ENCODE results near the gene TRIO. TPM values are rescaled to one million over a fixed set of nuclear protein-coding genes. Genes with fewer than 3 reads are reported as not detected.
"Not testable (repeated sequence)": the region's sequence is repeated elsewhere in the genome, so short reads cannot be mapped to it uniquely, and the experiment has no call there.

Gene TRIO
- total RNA-seq, 2 donors from 2014 or later, result 181 to 202 TPM

GRCh38 chr5:14367364-14367763 lies 224.2 kb downstream of the TRIO start:
- no peak for DNase-seq (ENCODE audit: low spot score)
- intact Hi-C loops (cut with DNase I), result no loop called here

- DNase-seq (ENCODE audit: low spot score), result no peak
- intact Hi-C loops (cut with DNase I), result no loop called here
Measured at GRCh38 chr5:14369780-14370179, 226.6 kb downstream of the TRIO start.

GRCh38 chr5:14370386-14370785 lies 227.2 kb downstream of the TRIO start:
- intact Hi-C loops (cut with DNase I), result no loop called here
- DNase-seq (ENCODE audit: low spot score), result no peak

- DNase-seq (ENCODE audit: low spot score), result no peak
- intact Hi-C loops (cut with DNase I), result no loop called here
Measured at GRCh38 chr5:14373685-14374084, 230.5 kb downstream of the TRIO start.

DNA sequence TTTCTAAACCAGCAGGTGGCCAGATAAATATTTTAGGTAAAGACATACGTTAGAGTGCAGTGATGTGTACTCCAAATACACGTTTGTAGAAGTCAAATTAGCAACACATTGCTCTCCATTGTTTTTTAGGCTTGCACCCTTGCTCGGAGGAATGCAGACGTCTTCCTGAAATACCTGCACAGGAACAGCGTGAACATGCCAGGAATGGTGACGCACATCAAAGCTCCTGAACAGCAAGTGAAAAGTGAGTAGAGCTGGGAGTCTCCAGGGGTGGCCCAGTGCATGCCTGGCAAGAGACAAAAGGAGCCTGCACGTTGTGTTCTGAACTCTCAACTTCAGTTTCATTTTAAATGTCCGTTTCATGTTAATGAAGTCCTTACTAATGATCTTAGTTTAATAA lies 231.0 kb downstream of the TRIO start:
- no peak for DNase-seq (ENCODE audit: low spot score)
- intact Hi-C loops (cut with DNase I), result no loop called here

GRCh38 chr5:14376789-14377188 lies 233.6 kb downstream of the TRIO start:
- no peak for DNase-seq (ENCODE audit: low spot score)
- intact Hi-C loops (cut with DNase I), result no loop called here

GRCh38 chr5:14379739-14380497 lies 236.8 kb downstream of the TRIO start:
- intact Hi-C loops (cut with DNase I), result no loop called here
- DNase-seq (ENCODE audit: low spot score), result no peak

GRCh38 chr5:14380712-14381111 lies 237.6 kb downstream of the TRIO start:
- intact Hi-C loops (cut with DNase I), result no loop called here
- no peak for DNase-seq (ENCODE audit: low spot score)

DNA sequence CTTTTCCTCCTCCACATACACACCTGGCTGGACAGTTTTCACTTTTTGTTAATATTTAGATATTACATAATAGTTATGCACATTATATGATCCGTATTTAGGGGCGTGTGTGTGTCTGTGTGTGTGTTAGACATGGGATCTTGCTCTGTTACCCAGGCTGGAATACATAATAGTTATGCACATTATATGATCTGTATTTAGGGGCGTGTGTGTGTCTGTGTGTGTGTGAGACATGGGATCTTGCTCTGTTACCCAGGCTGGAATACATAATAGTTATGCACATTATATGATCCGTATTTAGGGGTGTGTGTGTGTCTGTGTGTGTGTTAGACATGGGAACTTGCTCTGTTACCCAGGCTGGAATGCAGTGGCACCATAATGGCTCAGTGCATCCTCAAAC lies 239.5 kb downstream of the TRIO start:
- DNase-seq (ENCODE audit: low spot score), result no peak
- intact Hi-C loops (cut with DNase I), result no loop called here

- intact Hi-C loops (cut with DNase I), result no loop called here
- DNase-seq (ENCODE audit: low spot score), result no peak
Measured at GRCh38 chr5:14383923-14384322, 240.8 kb downstream of the TRIO start.

DNA sequence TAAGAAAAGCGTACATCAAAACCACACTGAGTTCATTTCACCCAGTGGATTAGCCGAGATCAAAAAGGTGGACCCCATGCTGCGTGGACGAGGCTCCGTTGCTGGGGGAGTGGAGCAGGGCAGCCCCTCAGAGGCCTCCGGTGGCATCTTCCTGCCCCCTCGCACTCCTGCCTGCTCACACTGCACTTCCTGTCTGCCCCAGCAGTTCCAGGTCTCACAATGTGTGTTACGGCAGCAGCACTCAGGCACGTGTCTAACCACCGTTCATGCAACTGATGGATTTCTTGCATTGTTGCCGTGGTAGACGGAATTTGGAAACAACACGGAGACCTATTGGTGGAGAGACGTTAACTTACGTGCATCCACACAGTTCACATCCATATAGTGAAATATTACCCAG lies 241.9 kb downstream of the TRIO start:
- DNase-seq (ENCODE audit: low spot score), result no peak

GRCh38 chr5:14386884-14387624 lies 243.9 kb downstream of the TRIO start:
- intact Hi-C loops (cut with DNase I), result no loop called here
- DNase-seq (ENCODE audit: low spot score), result no peak

More for the DNA sequence above, 241.9 kb downstream of the TRIO start:
- intact Hi-C loops (cut with DNase I), result no loop called here

GRCh38 chr5:14388741-14389140 lies 245.6 kb downstream of the TRIO start:
- DNase-seq (ENCODE audit: low spot score), result no peak
- intact Hi-C loops (cut with DNase I), result no loop called here

- intact Hi-C loops (cut with DNase I); DNase-seq (ENCODE audit: low spot score): not testable (repeated sequence)
Measured at GRCh38 chr5:14392552-14392951, 249.4 kb downstream of the TRIO start.

- intact Hi-C loops (cut with DNase I), result no loop called here
- DNase-seq (ENCODE audit: low spot score), result no peak
Measured at GRCh38 chr5:14394365-14394764, 251.2 kb downstream of the TRIO start.

GRCh38 chr5:14395411-14395810 lies 252.3 kb downstream of the TRIO start:
- intact Hi-C loops (cut with DNase I), result no loop called here
- DNase-seq (ENCODE audit: low spot score), result no peak

DNA sequence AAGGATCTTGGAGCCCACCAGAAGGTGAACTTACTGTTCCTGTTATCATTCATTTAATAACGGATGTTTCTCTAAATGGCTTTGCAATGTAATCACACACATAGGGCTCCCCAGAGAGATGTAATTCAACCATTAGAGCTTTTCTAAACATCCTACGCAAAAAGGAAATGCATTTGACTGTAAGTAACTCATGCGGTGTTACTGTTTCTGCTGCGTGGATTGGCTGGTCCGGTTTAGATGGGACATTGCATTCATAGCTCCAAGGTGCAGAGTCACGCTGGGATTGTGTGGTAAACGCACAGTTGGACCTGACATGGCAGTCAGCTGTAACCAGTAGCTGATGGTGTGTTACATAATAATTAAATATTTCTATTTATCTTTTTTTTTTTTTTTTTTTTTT lies 252.9 kb downstream of the TRIO start:
- intact Hi-C loops (cut with DNase I), result no loop called here
- DNase-seq (ENCODE audit: low spot score), result no peak

GRCh38 chr5:14396737-14397136 lies 253.6 kb downstream of the TRIO start:
- no peak for DNase-seq (ENCODE audit: low spot score)
- intact Hi-C loops (cut with DNase I), result no loop called here

GRCh38 chr5:14397717-14398116 lies 254.6 kb downstream of the TRIO start:
- intact Hi-C loops (cut with DNase I), result no loop called here
- DNase-seq (ENCODE audit: low spot score), result no peak

- intact Hi-C loops (cut with DNase I), result no loop called here
Measured at GRCh38 chr5:14399054-14399692, 256.0 kb downstream of the TRIO start.

More at GRCh38 chr5:14399054-14399692, 256.0 kb downstream of the TRIO start:
- no peak for DNase-seq (ENCODE audit: low spot score)

Data from posterior vena cava (tissue), 2 donors.